DND-41 (cell line): ENCODE measurements around the gene FXYD4.

Source experiments
- EZH2 ChIP-seq: IDR thresholded peaks from 3 replicates; pipeline ENCODE4 v1.6.1; 2012; ENCODE audit warnings: borderline replicate concordance, low read depth, mild to moderate bottlenecking, moderate library complexity, low read length, inconsistent platforms; ENCODE audit not compliant: severe bottlenecking
- TF ChIP-seq, protein P1 (sequence below): IDR thresholded peaks from 2 replicates; pipeline ENCODE4 v1.5.1; 2012; ENCODE audit warnings: borderline replicate concordance, low read length, moderate library complexity, mild to moderate bottlenecking; ENCODE audit not compliant: poor library complexity, severe bottlenecking; ENCODE audit errors: extremely low read depth

GRCh38 chr10:43374194-43374593 lies 2.8 kb downstream of the FXYD4 start:
- TF ChIP-seq, protein P1, sequence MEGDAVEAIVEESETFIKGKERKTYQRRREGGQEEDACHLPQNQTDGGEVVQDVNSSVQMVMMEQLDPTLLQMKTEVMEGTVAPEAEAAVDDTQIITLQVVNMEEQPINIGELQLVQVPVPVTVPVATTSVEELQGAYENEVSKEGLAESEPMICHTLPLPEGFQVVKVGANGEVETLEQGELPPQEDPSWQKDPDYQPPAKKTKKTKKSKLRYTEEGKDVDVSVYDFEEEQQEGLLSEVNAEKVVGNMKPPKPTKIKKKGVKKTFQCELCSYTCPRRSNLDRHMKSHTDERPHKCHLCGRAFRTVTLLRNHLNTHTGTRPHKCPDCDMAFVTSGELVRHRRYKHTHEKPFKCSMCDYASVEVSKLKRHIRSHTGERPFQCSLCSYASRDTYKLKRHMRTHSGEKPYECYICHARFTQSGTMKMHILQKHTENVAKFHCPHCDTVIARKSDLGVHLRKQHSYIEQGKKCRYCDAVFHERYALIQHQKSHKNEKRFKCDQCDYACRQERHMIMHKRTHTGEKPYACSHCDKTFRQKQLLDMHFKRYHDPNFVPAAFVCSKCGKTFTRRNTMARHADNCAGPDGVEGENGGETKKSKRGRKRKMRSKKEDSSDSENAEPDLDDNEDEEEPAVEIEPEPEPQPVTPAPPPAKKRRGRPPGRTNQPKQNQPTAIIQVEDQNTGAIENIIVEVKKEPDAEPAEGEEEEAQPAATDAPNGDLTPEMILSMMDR: no peak
- no peak for TF ChIP-seq EZH2
